Measurements from ENCODE around the gene DUSP28. TPM values are rescaled to one million over a fixed set of nuclear protein-coding genes. Genes with fewer than 3 reads are reported as not detected.
"Not testable (repeated sequence)": the region's sequence is repeated elsewhere in the genome, so short reads cannot be mapped to it uniquely, and the experiment has no call there.

The DUSP28 gene
- total RNA-seq, 8 experiments from 2014 or later: 4.4 to 11.2 (median 8.5) TPM

DNA sequence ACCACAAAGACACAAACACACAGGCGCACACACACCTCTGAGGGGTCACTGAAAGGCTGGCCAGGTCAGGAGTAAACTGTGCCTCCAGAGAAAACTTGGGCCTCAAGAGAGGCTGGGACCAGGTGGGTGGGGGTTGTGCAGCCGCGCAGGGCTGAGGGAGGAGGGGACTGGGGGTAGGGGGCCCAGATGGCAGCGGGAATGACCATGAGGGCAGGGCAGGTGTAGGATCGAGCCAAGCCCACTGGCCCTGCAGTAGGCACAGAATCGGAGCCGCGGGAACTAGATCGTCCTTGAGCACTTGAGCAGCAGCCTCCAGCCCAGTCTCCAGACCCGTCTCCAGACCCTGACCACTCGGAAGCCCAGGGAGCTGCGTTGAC is 39.2 kb upstream of the DUSP28 start:
- WGBS, 10 experiments: no CpG with 5 or more reads among the region's 12 CpGs
- ATAC-seq (replicated peaks in 6 of 8): no peak
- Histone ChIP-seq H3K4me3 (no peak overlapping the region), H3K27ac (no peak overlapping the region), H3K4me1 (replicated peaks in 1 of 2) (peaks cover 0 to 2% of the 10 kb centered on the region in 2 donors)
- in situ Hi-C loops (cut with MboI; ENCODE audit: low pct_unique_long_range_greater_than_20kb in 2 of 9, low sequenced_read_pairs in 9 of 9, unreplicated experiment in 9 of 9): no loop called here

- 80 to 100% (median 87%) methylated on average over 1 to 4 of the region's 5 CpGs; no CpG with 5 or more reads in 2 of the 10 experiments for WGBS, 10 experiments
- ATAC-seq (replicated peaks in 6 of 8); H3K4me3 ChIP-seq; in situ Hi-C loops (cut with MboI; ENCODE audit: low pct_unique_long_range_greater_than_20kb in 2 of 9, low sequenced_read_pairs in 9 of 9, unreplicated experiment in 9 of 9); H3K4me1 ChIP-seq (replicated peaks in 1 of 2); H3K27ac ChIP-seq: not testable (repeated sequence)
Measured at GRCh38 chr2:240521885-240522284, 38.3 kb upstream of the DUSP28 start.

GRCh38 chr2:240522406-240522805 is 37.8 kb upstream of the DUSP28 start:
- in situ Hi-C loops (cut with MboI; ENCODE audit: low pct_unique_long_range_greater_than_20kb in 2 of 9, low sequenced_read_pairs in 9 of 9, unreplicated experiment in 9 of 9): no loop called here
- Histone ChIP-seq H3K27ac (no peak overlapping the region), H3K4me3 (no peak overlapping the region), H3K4me1 (replicated peaks in 1 of 2) (peaks cover 0 to 2% of the 10 kb centered on the region in 2 donors)
- no peak for ATAC-seq (replicated peaks in 6 of 8)
- WGBS, 10 experiments: 67 to 100% (median 96%) methylated on average over 1 to 11 of the region's 12 CpGs; no CpG with 5 or more reads in 2 of the 10 experiments

GRCh38 chr2:240523451-240524281 is 36.5 kb upstream of the DUSP28 start:
- in situ Hi-C loops (cut with MboI; ENCODE audit: low pct_unique_long_range_greater_than_20kb in 2 of 9, low sequenced_read_pairs in 9 of 9, unreplicated experiment in 9 of 9): no loop called here
- no peak overlapping the region for H3K4me3 ChIP-seq
- H3K4me1 ChIP-seq (replicated peaks in 1 of 2): peaks cover 0 to 2% of the 10 kb centered on the region in 2 donors
- no peak for ATAC-seq (replicated peaks in 6 of 8)
- H3K27ac ChIP-seq: no peak overlapping the region
- 90 to 100% (median 93%) methylated on average over 1 to 11 of the region's 32 CpGs; no CpG with 5 or more reads in 4 of the 10 experiments for WGBS, 10 experiments

- H3K27ac ChIP-seq: no peak overlapping the region
- WGBS, 10 experiments: 79 to 100% (median 100%) methylated on average over 1 to 5 of the region's 8 CpGs
- no peak overlapping the region for H3K4me3 ChIP-seq
- ATAC-seq (replicated peaks in 6 of 8): no peak
- in situ Hi-C loops (cut with MboI; ENCODE audit: low pct_unique_long_range_greater_than_20kb in 2 of 9, low sequenced_read_pairs in 9 of 9, unreplicated experiment in 9 of 9): no loop called here
- H3K4me1 ChIP-seq (replicated peaks in 1 of 2): no peaks in the 10 kb centered on the region
Measured at GRCh38 chr2:240524963-240525718, 35.0 kb upstream of the DUSP28 start.

- in situ Hi-C loops (cut with MboI; ENCODE audit: low pct_unique_long_range_greater_than_20kb in 2 of 9, low sequenced_read_pairs in 9 of 9, unreplicated experiment in 9 of 9): no loop called here
- WGBS, 10 experiments: 83 to 100% (median 92%) methylated on average over 1 to 3 of the region's 6 CpGs; no CpG with 5 or more reads in 6 of the 10 experiments
- Histone ChIP-seq H3K4me3 (no peak overlapping the region), H3K27ac (no peak overlapping the region), H3K4me1 (replicated peaks in 1 of 2) (no peaks in the 10 kb centered on the region)
- ATAC-seq (replicated peaks in 6 of 8): no peak
Measured at GRCh38 chr2:240525802-240526201, 34.4 kb upstream of the DUSP28 start.

DNA sequence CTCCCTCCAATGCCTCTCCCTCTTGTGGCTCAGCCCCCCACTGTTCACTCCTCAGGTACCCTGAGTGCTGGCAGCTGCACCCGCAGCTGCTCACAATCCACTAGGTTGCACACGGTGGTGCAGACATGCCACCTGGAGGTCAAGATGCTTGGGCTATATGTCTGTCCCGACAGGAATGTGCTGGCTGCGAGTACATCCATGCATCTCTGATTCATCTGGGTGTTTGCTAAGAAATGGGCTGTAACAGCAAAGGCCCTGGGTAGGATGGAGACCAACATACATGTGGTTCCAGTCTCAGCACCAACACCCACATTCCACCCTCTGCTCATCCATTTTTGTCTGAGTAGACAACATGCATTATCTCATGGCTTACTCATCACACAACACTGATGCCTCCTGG is 33.6 kb upstream of the DUSP28 start:
- ATAC-seq (replicated peaks in 6 of 8): no peak
- no peak overlapping the region for H3K4me3 ChIP-seq
- 83 to 100% methylated on average over 2 to 3 of the region's 4 CpGs; no CpG with 5 or more reads in 8 of the 10 experiments for WGBS, 10 experiments
- no peaks in the 10 kb centered on the region for H3K4me1 ChIP-seq (replicated peaks in 1 of 2)
- in situ Hi-C loops (cut with MboI; ENCODE audit: low pct_unique_long_range_greater_than_20kb in 2 of 9, low sequenced_read_pairs in 9 of 9, unreplicated experiment in 9 of 9): no loop called here
- H3K27ac ChIP-seq: no peak overlapping the region

DNA sequence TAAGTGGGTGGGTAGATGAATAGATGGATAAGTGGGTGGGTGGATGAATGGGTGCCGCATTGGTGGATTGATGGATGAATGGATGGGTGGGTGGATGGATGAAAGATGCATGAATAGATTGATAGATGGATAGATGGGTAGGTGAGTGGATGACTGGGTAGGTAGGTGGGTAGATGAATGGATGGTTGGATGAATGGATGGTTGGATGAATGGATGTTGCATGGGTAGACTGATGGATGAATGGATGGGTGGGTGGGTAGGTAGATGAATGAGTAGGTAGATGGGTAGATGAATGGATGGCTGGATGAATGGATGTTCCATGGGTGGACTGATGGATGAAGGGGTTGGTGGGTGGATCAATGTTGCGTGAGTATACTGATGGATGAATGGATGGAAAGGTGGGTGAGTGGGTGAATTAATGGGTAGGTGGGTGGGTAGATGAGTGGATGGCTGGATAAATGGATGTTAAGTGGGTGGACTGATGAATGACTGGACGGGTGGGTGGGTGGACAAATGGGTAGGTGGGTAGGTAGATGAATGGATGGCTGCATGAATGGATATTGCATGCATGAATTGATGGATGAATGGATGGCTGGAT is 32.9 kb upstream of the DUSP28 start:
- in situ Hi-C loops (cut with MboI; ENCODE audit: low pct_unique_long_range_greater_than_20kb in 2 of 9, low sequenced_read_pairs in 9 of 9, unreplicated experiment in 9 of 9): no loop called here
- Histone ChIP-seq H3K4me1 (replicated peaks in 1 of 2) (no peaks in the 10 kb centered on the region), H3K27ac (no peak overlapping the region), H3K4me3 (no peak overlapping the region)
- 90 to 100% (median 100%) methylated on average over 1 to 2 of the region's 3 CpGs; no CpG with 5 or more reads in 5 of the 10 experiments for WGBS, 10 experiments
- ATAC-seq (replicated peaks in 6 of 8): no peak

DNA sequence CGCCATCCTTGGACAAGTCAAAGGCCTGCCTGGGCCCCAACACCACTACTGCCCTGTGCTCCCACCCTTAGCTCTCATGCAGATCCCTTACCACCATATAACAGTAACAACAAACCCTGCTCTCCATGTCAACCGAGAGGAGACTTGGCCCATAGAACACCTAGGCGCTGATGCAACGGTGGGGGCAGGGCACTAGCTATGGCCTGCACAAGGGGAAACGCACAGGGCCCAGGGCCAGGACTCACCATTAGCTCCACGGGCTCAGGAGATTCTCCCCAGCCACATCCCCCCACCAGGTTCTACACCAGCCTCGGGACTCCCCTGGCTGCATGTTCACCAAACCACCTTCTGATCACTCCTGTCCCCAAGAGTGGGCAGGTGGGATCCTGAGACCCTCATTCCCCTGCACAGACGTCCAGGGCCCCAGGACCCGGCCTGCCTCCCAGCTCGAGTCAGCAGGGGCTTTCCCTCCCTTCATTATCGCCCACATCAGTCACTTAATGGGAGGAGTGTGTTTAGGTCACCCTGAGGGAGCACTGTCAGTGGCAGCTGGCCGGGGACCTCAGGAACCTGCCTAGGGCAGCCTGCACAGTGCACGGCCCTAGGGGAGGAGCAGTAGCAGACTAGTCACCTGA is 31.6 kb upstream of the DUSP28 start:
- WGBS, 10 experiments: 43 to 100% (median 88%) methylated on average over 1 to 9 of the region's 13 CpGs; no CpG with 5 or more reads in 4 of the 10 experiments
- in situ Hi-C loops (cut with MboI; ENCODE audit: low pct_unique_long_range_greater_than_20kb in 2 of 9, low sequenced_read_pairs in 9 of 9, unreplicated experiment in 9 of 9): no loop called here
- no peak for ATAC-seq (replicated peaks in 6 of 8)

DNA sequence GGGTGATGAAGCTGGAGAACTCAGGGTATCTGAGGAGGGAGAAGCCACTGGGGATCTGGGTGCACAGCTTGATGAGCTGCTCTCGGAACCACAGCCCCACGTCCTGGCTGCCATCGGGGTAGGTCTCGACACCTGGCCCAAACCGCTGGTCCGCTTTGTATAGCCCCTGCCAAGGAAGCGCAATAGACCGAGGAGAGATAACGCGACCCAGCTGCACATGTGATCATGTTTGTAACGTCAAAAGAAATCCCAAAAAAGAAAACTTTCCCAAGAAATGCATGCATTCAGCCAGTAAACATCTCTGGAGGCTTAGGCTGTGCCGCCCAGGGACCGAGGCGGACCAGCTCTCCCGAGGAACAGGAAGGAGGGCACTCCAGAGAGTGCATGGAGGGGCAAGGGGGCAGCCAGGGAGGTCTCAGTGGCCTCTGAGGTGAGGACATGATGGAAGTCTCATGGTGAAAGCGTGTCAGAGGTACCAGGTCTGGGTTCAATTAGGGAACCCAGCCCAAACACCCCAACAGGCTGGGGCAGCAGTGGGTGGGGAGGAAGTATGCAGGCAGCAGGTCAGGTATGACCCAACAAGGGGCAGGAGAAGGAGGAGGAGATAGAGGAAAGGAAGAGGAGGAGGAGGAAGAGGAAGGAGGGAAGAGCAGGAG is 30.7 kb upstream of the DUSP28 start:
- Histone ChIP-seq H3K4me3 (no peak overlapping the region), H3K27ac (no peak overlapping the region)

More for the DNA sequence above, 31.6 kb upstream of the DUSP28 start:
- H3K4me3 ChIP-seq: no peak overlapping the region
- no peak overlapping the region for H3K27ac ChIP-seq
- no peaks in the 10 kb centered on the region for H3K4me1 ChIP-seq (replicated peaks in 1 of 2)

DNA sequence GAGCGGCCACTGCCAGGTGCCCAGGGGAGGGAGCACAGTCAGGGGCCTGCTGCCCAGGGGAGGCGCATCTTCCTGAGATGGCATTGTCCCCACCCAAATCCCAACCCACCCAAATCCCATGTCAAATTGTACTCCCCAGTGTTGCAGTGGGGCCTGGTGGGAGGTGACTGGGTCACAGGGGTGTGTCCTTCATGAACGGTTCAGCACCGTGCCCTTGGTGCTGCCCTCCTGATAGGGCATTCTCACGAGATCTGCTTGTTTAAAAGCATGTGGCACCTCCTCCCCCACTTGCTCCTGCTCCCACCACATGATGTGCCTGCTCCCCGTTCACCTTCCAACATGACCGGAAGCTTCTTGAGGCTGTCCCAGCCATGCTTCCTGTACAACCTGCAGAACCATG is 30.0 kb upstream of the DUSP28 start:
- Histone ChIP-seq H3K4me3 (no peak overlapping the region), H3K27ac (no peak overlapping the region), H3K4me1 (replicated peaks in 1 of 2) (no peaks in the 10 kb centered on the region)
- no peak for ATAC-seq (replicated peaks in 6 of 8)
- WGBS, 10 experiments: 60 to 100% (median 95%) methylated on average over 1 to 4 of the region's 7 CpGs; no CpG with 5 or more reads in 6 of the 10 experiments
- in situ Hi-C loops (cut with MboI; ENCODE audit: low pct_unique_long_range_greater_than_20kb in 2 of 9, low sequenced_read_pairs in 9 of 9, unreplicated experiment in 9 of 9): no loop called here

More for the DNA sequence above, 30.7 kb upstream of the DUSP28 start:
- H3K4me1 ChIP-seq (replicated peaks in 1 of 2): no peaks in the 10 kb centered on the region
- no peak for ATAC-seq (replicated peaks in 6 of 8)
- in situ Hi-C loops (cut with MboI; ENCODE audit: low pct_unique_long_range_greater_than_20kb in 2 of 9, low sequenced_read_pairs in 9 of 9, unreplicated experiment in 9 of 9): no loop called here
- 67 to 100% (median 89%) methylated on average over 1 to 9 of the region's 16 CpGs; no CpG with 5 or more reads in 3 of the 10 experiments for WGBS, 10 experiments

DNA sequence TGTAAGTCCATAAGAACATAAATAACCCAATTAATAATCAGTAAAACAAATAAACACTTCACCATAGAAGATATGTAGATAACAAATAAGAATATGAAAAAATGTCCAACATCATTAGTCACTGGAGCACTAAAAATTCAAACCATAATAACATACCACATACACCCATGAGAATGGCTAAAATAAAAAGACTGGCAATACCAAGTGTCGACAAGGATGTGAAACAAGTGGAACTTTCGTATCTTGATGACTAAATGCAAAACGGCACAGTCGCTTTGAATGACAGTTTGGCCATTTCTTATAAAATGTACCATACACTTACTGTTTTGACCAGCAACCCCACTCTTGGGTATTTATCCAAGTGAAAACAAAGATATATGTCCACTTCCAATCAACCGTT is 29.1 kb upstream of the DUSP28 start:
- no peak overlapping the region for H3K27ac ChIP-seq
- in situ Hi-C loops (cut with MboI; ENCODE audit: low pct_unique_long_range_greater_than_20kb in 2 of 9, low sequenced_read_pairs in 9 of 9, unreplicated experiment in 9 of 9): no loop called here
- H3K4me3 ChIP-seq: no peak overlapping the region
- 83 to 98% (median 96%) methylated on average over 1 to 5 of the region's 5 CpGs; no CpG with 5 or more reads in 1 of the 10 experiments for WGBS, 10 experiments
- H3K4me1 ChIP-seq (replicated peaks in 1 of 2): no peaks in the 10 kb centered on the region
- no peak for ATAC-seq (replicated peaks in 6 of 8)
